SK-N-MC (cell line): ENCODE data around the gene HTATSF1.

Experiments used
- EZH2 ChIP-seq: fragments of 200-600 bp; sonication (generic); IDR thresholded peaks from one replicate; pipeline ENCODE4 v1.6.1; 2017; ENCODE audit warnings: antibody characterized with exemption
- POLR2AphosphoS5 ChIP-seq: IDR thresholded peaks from 2 replicates; pipeline ENCODE4 v1.6.1; 2012; ENCODE audit warnings: mild to moderate bottlenecking, low read depth, low read length, borderline replicate concordance

- TF ChIP-seq POLR2AphosphoS5: no peak
- no peak for TF ChIP-seq EZH2
These were observed 22.2 kb upstream of the HTATSF1 start for GRCh38 chrX:136475236-136475635.
